Ovary (tissue), 3 donors: Measurements from ENCODE around the gene CAMSAP3.

ENCODE experiments used
- EP300 ChIP-seq: sonication (generic); formaldehyde crosslinking; IDR thresholded peaks from one replicate; pipeline ENCODE4 v1.6.1; 2017; ENCODE audit warnings: antibody characterized with exemption
- POLR2A ChIP-seq: fragments of 450-650 bp; IDR thresholded peaks from one replicate; pipeline ENCODE4 v1.6.1; 2017; ENCODE audit warnings: antibody characterized with exemption, mild to moderate bottlenecking, moderate library complexity
- TF ChIP-seq, protein P1 (sequence below), 3 donors: fragments of 450-650 bp in 2 of 3; fragments of 200-600 bp in 1 of 3; IDR thresholded peaks; one replicate each; pipeline versions ENCODE4 v1.5.1 to v1.8.0; 2016 to 2022; ENCODE audit warnings: antibody characterized with exemption in 3 of 3, mild to moderate bottlenecking in 1 of 3
- donor health status: DM: no; HTN: no; CAD: no.

DNA sequence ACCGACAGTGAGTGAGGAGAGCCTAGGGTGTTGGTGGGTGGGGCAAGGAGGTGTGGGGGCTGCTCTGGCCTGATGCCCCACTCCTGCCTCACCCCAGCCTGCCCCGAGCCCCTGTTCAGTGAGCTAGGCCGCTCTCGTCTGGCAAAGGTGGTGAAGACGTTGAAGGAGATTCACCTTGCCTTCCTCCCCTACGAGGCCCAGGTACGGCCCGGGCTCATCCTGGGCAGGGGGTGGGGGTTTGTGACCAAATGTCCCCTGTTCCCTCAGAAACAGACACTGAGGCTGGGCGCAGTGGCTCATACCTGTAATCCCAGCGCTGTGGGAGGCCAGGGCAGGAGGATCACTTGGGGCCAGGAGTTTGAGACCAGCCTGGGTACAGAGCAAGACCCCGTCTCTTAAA is 45.1 kb downstream of the CAMSAP3 start:
- TF ChIP-seq, protein P1, sequence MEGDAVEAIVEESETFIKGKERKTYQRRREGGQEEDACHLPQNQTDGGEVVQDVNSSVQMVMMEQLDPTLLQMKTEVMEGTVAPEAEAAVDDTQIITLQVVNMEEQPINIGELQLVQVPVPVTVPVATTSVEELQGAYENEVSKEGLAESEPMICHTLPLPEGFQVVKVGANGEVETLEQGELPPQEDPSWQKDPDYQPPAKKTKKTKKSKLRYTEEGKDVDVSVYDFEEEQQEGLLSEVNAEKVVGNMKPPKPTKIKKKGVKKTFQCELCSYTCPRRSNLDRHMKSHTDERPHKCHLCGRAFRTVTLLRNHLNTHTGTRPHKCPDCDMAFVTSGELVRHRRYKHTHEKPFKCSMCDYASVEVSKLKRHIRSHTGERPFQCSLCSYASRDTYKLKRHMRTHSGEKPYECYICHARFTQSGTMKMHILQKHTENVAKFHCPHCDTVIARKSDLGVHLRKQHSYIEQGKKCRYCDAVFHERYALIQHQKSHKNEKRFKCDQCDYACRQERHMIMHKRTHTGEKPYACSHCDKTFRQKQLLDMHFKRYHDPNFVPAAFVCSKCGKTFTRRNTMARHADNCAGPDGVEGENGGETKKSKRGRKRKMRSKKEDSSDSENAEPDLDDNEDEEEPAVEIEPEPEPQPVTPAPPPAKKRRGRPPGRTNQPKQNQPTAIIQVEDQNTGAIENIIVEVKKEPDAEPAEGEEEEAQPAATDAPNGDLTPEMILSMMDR (IDR thresholded peaks at IDR 0.05), result no peak
- TF ChIP-seq POLR2A (no peak), EP300 (no peak)
